IMR-90 (cell line): ENCODE measurements around the gene PHIP. TPM values are rescaled to one million over a fixed set of nuclear protein-coding genes. Genes with fewer than 3 reads are reported as not detected.

Experiments
- ATAC-seq: fragments of 200-7000 bp; cut with Tn5 transposase; 2 replicates; pipeline ENCODE4 v1.9.1; 2020; ENCODE audit warnings: low read depth, mild to moderate bottlenecking, moderate library complexity
- BruUV-seq: library from RNA; stranded (reverse); fragments of 400-500 nt; replicated peaks from 2 replicates; lab custom pipeline; 2021; lab: Mats Ljungman, UMichigan
- CTCF ChIA-PET: fragments of 300-600 bp; formaldehyde crosslinking; extraction: SDS; loops from one replicate; lab custom pipeline; 2021; ENCODE audit warnings: antibody characterized with exemption; lab: Yijun Ruan, JAX
- POLR2A ChIA-PET: fragments of 300-600 bp; sonication (Branson Sonifier 250); formaldehyde crosslinking; loops from one replicate; lab custom pipeline; 2022; ENCODE audit warnings: antibody characterized with exemption; ENCODE audit not compliant: unreplicated experiment; lab: Charles Lee
- DNase-seq: peaks from one replicate; pipeline ENCODE4 v3.0.0; 2013
- H2AFZ ChIP-seq: replicated peaks from 2 replicates; pipeline ENCODE3; 2013; ENCODE audit warnings: low read length, mild to moderate bottlenecking; ENCODE audit not compliant: poor library complexity
- H2AK5ac ChIP-seq: 2 replicates; pipeline ENCODE4 v1.6.1; 2013; ENCODE audit warnings: low read depth, low read length, inconsistent platforms
- H2AK9ac ChIP-seq: replicated peaks from 2 replicates; pipeline ENCODE3; 2013; ENCODE audit warnings: mild to moderate bottlenecking, low read depth, low read length, moderate library complexity; ENCODE audit not compliant: poor library complexity
- H2BK120ac ChIP-seq: 2 replicates; pipeline ENCODE4 v1.6.1; 2013; ENCODE audit warnings: low read depth, low read length, inconsistent platforms
- H2BK15ac ChIP-seq: 3 replicates; pipeline ENCODE4 v1.6.1; 2013; ENCODE audit warnings: low read depth, low read length, inconsistent platforms
- H2BK20ac ChIP-seq: 2 replicates; pipeline ENCODE4 v1.6.1; 2013; ENCODE audit warnings: low read depth, mild to moderate bottlenecking, inconsistent platforms, low read length, moderate library complexity
- H2BK5ac ChIP-seq: 2 replicates; pipeline ENCODE4 v1.6.1; 2013; ENCODE audit warnings: mild to moderate bottlenecking, low read depth, low read length, inconsistent platforms; ENCODE audit not compliant: poor library complexity, severe bottlenecking
- H3K14ac ChIP-seq: replicated peaks from 2 replicates; pipeline ENCODE4 v1.6.1; 2013; ENCODE audit warnings: low read depth, low read length, inconsistent platforms
- H3K18ac ChIP-seq: 2 replicates; pipeline ENCODE4 v1.6.1; 2013; ENCODE audit warnings: low read depth, low read length, control low read depth
- H3K23ac ChIP-seq: 2 replicates; pipeline ENCODE4 v1.6.1; 2013; ENCODE audit warnings: low read depth, low read length, inconsistent platforms
- H3K27ac ChIP-seq: 2 replicates; pipeline ENCODE4 v1.5.1; 2013; ENCODE audit warnings: mild to moderate bottlenecking, control low read depth, low read length; ENCODE audit not compliant: insufficient read depth
- H3K27me3 ChIP-seq: 2 replicates; pipeline ENCODE4 v1.6.1; 2013; ENCODE audit warnings: low read length; ENCODE audit not compliant: control insufficient read depth, insufficient read depth
- H3K36me3 ChIP-seq: 2 replicates; pipeline ENCODE4 v1.6.1; 2013; ENCODE audit warnings: low read length, mixed read lengths; ENCODE audit not compliant: control insufficient read depth, insufficient read depth
- H3K4ac ChIP-seq: 2 replicates; pipeline ENCODE4 v1.6.1; 2013; ENCODE audit warnings: low read depth, low read length, inconsistent platforms
- H3K4me1 ChIP-seq: 2 replicates; pipeline ENCODE4 v1.6.1; 2013; ENCODE audit warnings: low read length, mixed read lengths; ENCODE audit not compliant: control insufficient read depth, insufficient read depth
- H3K4me2 ChIP-seq: 2 replicates; pipeline ENCODE4 v1.6.1; 2013; ENCODE audit warnings: low read depth, mild to moderate bottlenecking, control low read depth, low read length, moderate library complexity
- H3K4me3 ChIP-seq: 2 replicates; pipeline ENCODE4 v1.5.1; 2013; ENCODE audit warnings: low read depth, mild to moderate bottlenecking, control low read depth, low read length, moderate library complexity; ENCODE audit not compliant: insufficient read depth
- H3K56ac ChIP-seq: 2 replicates; pipeline ENCODE4 v1.6.1; 2013; ENCODE audit warnings: low read length, inconsistent platforms; ENCODE audit not compliant: insufficient read depth; ENCODE audit errors: extremely low read depth
- H3K79me1 ChIP-seq, 2 experiments: 2 replicates each; pipeline ENCODE4 v1.6.1; 2013; ENCODE audit warnings: low read length in 2 of 2, inconsistent platforms in 1 of 2, low read depth in 1 of 2
- H3K9ac ChIP-seq: 2 replicates; pipeline ENCODE4 v1.6.1; 2013; ENCODE audit warnings: low read depth, low read length, control low read depth
- H3K9me1 ChIP-seq: 2 replicates; pipeline ENCODE4 v1.6.1; 2013; ENCODE audit warnings: low read length, inconsistent platforms; ENCODE audit not compliant: insufficient read depth
- H3K9me3 ChIP-seq: 2 replicates; pipeline ENCODE4 v1.6.1; 2013; ENCODE audit warnings: low read length; ENCODE audit not compliant: control insufficient read depth, insufficient read depth
- H4K20me1 ChIP-seq: 2 replicates; pipeline ENCODE4 v1.6.1; 2013; ENCODE audit warnings: low read length, inconsistent platforms; ENCODE audit not compliant: insufficient read depth
- H4K5ac ChIP-seq: 2 replicates; pipeline ENCODE4 v1.6.1; 2013; ENCODE audit warnings: mild to moderate bottlenecking, low read depth, low read length, control low read depth
- H4K8ac ChIP-seq, 2 experiments: 2 replicates each; pipeline ENCODE4 v1.6.1; 2013; ENCODE audit warnings: low read depth in 2 of 2, low read length in 2 of 2, control low read depth in 1 of 2, inconsistent platforms in 1 of 2
- H4K91ac ChIP-seq: 2 replicates; pipeline ENCODE4 v1.6.1; 2013; ENCODE audit warnings: low read depth, low read length, inconsistent platforms; ENCODE audit not compliant: insufficient read depth
- CHD1 ChIP-seq: IDR thresholded peaks from 2 replicates; pipeline ENCODE4 v1.6.1; 2012; ENCODE audit warnings: low read depth, low read length, improper control_type of control experiment
- CTCF ChIP-seq: conservative IDR thresholded peaks from 2 replicates; pipeline ENCODE4 v1.5.1; 2012; ENCODE audit warnings: mild to moderate bottlenecking, low read depth, low read length, improper control_type of control experiment
- FOS ChIP-seq: fragments of 150-350 bp; IDR thresholded peaks from 2 replicates; pipeline ENCODE4 v1.6.1; 2016; ENCODE audit warnings: low read depth, low read length
- MAFK ChIP-seq: IDR thresholded peaks from 2 replicates; pipeline ENCODE4 v1.6.1; 2012; ENCODE audit warnings: low read depth, low read length, improper control_type of control experiment
- MXI1 ChIP-seq: IDR thresholded peaks from 2 replicates; pipeline ENCODE4 v1.6.1; 2012; ENCODE audit warnings: low read depth, mild to moderate bottlenecking, low read length, moderate library complexity, borderline replicate concordance
- NFE2L2 ChIP-seq: fragments of 150-350 bp; IDR thresholded peaks from 2 replicates; pipeline ENCODE4 v1.6.1; 2016; ENCODE audit warnings: low read depth, mild to moderate bottlenecking, low read length
- POLR2A ChIP-seq: IDR thresholded peaks from 2 replicates; pipeline ENCODE4 v1.6.1; 2012; ENCODE audit warnings: mild to moderate bottlenecking, low read depth, low read length
- RAD21 ChIP-seq: IDR thresholded peaks from 2 replicates; pipeline ENCODE4 v1.6.1; 2012; ENCODE audit warnings: low read length, improper control_type of control experiment
- RFX5 ChIP-seq: IDR thresholded peaks from 2 replicates; pipeline ENCODE4 v1.8.0; 2012; ENCODE audit warnings: low read depth, mild to moderate bottlenecking, low read length, moderate library complexity
- SMC3 ChIP-seq: fragments of 150-350 bp; IDR thresholded peaks from 2 replicates; pipeline ENCODE4 v1.6.1; 2016; ENCODE audit warnings: low read depth, mild to moderate bottlenecking, antibody characterized with exemption, low read length, moderate library complexity
- USF2 ChIP-seq: fragments of 150-350 bp; IDR thresholded peaks from 2 replicates; pipeline ENCODE4 v1.6.1; 2017; ENCODE audit warnings: mild to moderate bottlenecking, antibody characterized with exemption, low read length, low read depth
- WGBS, 2 experiments: methylation state at CpG; one replicate each; pipeline versions ENCODE4 v1.1.5 to v1.1.7; 2013; ENCODE audit warnings: missing lambda C conversion rate in 2 of 2; ENCODE audit not compliant: insufficient read length in 1 of 2; ENCODE audit errors: extremely low coverage in 2 of 2; 5-methylcytosine and 5-hydroxymethylcytosine counted together
- dilution Hi-C: fragments of 300-500 bp; cut with HindIII; formaldehyde crosslinking; loops from one replicate; pipeline ENCODE4 v1.14.3; 2018; ENCODE audit warnings: low sequenced_read_pairs; ENCODE audit not compliant: unreplicated experiment
- in situ Hi-C: fragments of 300-500 bp; cut with MboI; formaldehyde crosslinking; loops from 3 replicates; pipeline ENCODE4 v1.14.3; 2019; ENCODE audit warnings: low sequenced_read_pairs, inconsistent platforms, mixed read lengths
- intact Hi-C: fragments of 100-400 bp; cut with micrococcal nuclease; formaldehyde crosslinking; loops from 2 replicates; pipeline ENCODE4 v1.10.0; 2022
- polyA plus RNA-seq, 3 experiments: library from polyadenylated mRNA; depleted of rRNA; stranded (reverse); fragments of >200 nt; gene quantifications; 2 replicates each; pipeline ENCODE4 v1.2.3, GENCODE V29; 2012; ENCODE audit warnings: low replicate concordance in 1 of 3
- total RNA-seq: library from RNA; depleted of rRNA; stranded (reverse); fragments of >200 nt; gene quantifications from 2 replicates; pipeline ENCODE4 v1.2.3, GENCODE V29; 2012
- TF ChIP-seq, protein P1 (sequence below): fragments of 150-350 bp; IDR thresholded peaks from 2 replicates; pipeline ENCODE4 v1.6.1; 2016; ENCODE audit warnings: low read depth, mild to moderate bottlenecking, low read length, moderate library complexity, borderline replicate concordance

PHIP gene
- total and polyA plus RNA-seq, 2 of the 4 experiments (the other 2 are of a cell fraction) = 3.4 to 20.4 TPM

DNA sequence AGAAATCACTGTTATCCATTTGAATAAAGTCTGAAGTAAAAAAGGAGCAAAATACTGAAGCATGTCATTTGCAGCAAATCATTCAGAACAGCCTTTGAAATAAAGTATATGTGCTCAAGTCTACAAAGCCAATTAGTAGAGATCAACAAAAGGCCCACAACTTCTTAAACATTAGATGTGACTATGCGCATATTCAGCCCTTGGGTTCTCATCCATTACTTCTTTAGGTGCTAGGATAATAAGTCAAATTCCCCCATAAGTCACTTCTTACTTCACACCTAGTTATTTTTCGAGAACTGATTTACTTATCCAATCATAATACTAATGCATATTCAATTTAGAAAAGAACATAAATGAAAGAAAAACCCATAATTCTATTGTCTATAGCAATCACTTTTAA is 31.0 kb downstream of the PHIP start:
- Histone ChIP-seq H4K8ac (no peak overlapping the region), H4K91ac (no peak overlapping the region), H3K9me3 (no peaks in the 10 kb centered on the region), H2BK5ac (no peak overlapping the region), H2AK9ac (no peak overlapping the region), H2AFZ (no peak overlapping the region), H3K36me3 (peaks cover 4% of the 10 kb centered on the region), H3K27me3 (no peaks in the 10 kb centered on the region), H3K23ac (no peak overlapping the region), H3K56ac (no peak overlapping the region), H3K4me1 (no peaks in the 10 kb centered on the region), H3K9ac (no peak overlapping the region), H2BK120ac (no peak overlapping the region), H3K4me3 (no peak overlapping the region), H3K27ac (no peak overlapping the region), H3K4me2 (no peak overlapping the region), H3K18ac (no peak overlapping the region), H3K4ac (no peak overlapping the region), H3K14ac (no peak overlapping the region), H3K9me1 (no peaks in the 10 kb centered on the region), H2BK15ac (no peak overlapping the region), H4K20me1 (no peaks in the 10 kb centered on the region), H4K5ac (no peak overlapping the region), H2BK20ac (no peak overlapping the region), H2AK5ac (no peak overlapping the region), H3K79me1 (peaks cover 4 to 8% of the 10 kb centered on the region in 2 experiments)
- no peak for TF ChIP-seq USF2
- TF ChIP-seq NFE2L2 = no peak
- TF ChIP-seq RAD21 = no peak
- no peak for TF ChIP-seq SMC3
- TF ChIP-seq MXI1 = no peak
- TF ChIP-seq, protein P1, sequence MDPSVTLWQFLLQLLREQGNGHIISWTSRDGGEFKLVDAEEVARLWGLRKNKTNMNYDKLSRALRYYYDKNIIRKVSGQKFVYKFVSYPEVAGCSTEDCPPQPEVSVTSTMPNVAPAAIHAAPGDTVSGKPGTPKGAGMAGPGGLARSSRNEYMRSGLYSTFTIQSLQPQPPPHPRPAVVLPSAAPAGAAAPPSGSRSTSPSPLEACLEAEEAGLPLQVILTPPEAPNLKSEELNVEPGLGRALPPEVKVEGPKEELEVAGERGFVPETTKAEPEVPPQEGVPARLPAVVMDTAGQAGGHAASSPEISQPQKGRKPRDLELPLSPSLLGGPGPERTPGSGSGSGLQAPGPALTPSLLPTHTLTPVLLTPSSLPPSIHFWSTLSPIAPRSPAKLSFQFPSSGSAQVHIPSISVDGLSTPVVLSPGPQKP = no peak
- TF ChIP-seq FOS = no peak
- TF ChIP-seq RFX5 = no peak
- no peak for TF ChIP-seq MAFK
- no peak for TF ChIP-seq CHD1
- no peak for TF ChIP-seq CTCF
- TF ChIP-seq POLR2A = no peak
- POLR2A ChIA-PET = no interaction called here
- CTCF ChIA-PET = no interaction called here
- in situ Hi-C loops (no loop called here), dilution Hi-C loops (no loop called here), intact Hi-C loops (no loop called here)
- no TSS peak for BruUV-seq
- no peak for DNase-seq
- no peak for ATAC-seq
- no CpG with 5 or more reads among the region's 2 CpGs for WGBS, 2 experiments
